Measurements from ENCODE around the gene LEKR1. TPM values are rescaled to one million over a fixed set of nuclear protein-coding genes. Genes with fewer than 3 reads are reported as not detected.

LEKR1 gene
- total and polyA plus RNA-seq, 2 of the 13 experiments (the other 11 are each of a cell fraction or from before 2014, with no cell fraction given), result 0.49 to 1.5 TPM

DNA sequence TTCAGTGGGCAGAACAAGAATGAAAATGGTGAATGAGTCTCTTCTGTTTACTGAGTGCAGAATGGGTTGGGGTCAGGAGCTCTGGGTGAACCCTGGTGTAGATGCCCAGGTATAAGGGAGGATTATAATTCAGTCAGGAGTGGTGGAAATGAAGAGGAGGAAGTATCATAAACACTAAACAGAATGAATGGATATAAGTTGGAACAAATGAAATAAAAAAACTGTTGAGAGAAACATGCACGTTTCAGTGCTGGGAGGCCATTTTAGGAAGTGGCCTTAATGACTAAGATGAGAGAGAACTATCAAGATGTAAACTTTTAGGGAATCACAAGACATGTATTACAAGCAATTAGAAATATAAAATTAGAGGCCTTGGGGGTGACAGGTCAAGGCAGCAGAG, 32.8 kb upstream of the LEKR1 start (continued):
- TF ChIP-seq, protein P1, sequence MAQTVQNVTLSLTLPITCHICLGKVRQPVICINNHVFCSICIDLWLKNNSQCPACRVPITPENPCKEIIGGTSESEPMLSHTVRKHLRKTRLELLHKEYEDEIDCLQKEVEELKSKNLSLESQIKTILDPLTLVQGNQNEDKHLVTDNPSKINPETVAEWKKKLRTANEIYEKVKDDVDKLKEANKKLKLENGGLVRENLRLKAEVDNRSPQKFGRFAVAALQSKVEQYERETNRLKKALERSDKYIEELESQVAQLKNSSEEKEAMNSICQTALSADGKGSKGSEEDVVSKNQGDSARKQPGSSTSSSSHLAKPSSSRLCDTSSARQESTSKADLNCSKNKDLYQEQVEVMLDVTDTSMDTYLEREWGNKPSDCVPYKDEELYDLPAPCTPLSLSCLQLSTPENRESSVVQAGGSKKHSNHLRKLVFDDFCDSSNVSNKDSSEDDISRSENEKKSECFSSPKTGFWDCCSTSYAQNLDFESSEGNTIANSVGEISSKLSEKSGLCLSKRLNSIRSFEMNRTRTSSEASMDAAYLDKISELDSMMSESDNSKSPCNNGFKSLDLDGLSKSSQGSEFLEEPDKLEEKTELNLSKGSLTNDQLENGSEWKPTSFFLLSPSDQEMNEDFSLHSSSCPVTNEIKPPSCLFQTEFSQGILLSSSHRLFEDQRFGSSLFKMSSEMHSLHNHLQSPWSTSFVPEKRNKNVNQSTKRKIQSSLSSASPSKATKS (CRISPR knock-in tag; IDR thresholded peaks at IDR 0.05), result no peak
- TF ChIP-seq MAFF (IDR thresholded peaks at IDR 0.05; ENCODE audit: low read depth, low read length), result no peak
- TF ChIP-seq SAP130 (CRISPR knock-in tag; IDR thresholded peaks at IDR 0.05; ENCODE audit: low read depth), result no peak

DNA sequence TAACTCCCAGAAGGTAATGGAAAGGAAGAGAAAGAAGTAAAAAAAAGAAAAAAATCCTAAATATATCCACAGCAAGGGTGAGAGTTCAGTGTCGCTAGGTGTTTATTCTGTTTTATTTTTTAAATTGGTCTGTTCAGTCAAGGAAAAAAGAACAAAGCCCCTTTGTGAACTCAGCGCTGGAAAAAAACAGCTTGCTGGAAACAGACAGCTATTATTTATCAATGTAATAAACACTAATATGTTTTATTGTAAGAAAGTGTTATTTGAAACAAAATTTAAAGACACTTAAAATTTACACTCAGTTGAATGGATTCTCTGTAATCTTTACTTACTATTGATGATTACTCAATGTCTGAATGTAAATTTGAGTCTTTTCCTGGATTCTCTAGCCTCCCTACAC, 32.3 kb upstream of the LEKR1 start:
- CTCF ChIA-PET (ENCODE audit: low intra/inter-chr PET ratio, low total read pairs), result no interaction called here

DNA sequence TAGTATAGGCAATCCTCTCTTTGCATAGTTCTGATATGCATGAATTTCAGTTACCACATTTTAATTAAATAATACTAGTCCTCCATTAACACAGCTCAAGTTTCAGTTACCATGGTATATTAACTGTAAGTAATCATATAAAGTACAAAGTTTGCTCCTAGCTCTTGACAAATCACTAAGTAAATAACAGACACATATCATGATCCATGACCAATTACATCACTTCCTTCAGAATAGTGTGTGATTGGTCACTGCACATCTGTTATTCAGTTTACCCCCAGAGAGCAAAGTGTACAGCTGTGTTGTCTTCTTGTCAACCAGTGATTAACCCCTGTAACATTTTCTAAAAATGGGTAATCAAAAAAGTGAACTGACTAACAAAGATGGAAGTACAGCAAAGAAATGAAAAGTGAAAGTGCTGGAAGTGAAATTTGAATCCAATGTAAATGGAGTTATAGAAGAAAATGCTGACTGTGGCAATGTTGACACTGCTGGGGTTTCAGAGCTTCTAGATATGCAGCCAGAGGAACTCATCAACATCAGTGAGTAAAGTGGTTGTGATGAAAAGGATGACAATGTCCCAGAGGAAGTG, 30.2 kb upstream of the LEKR1 start:
- H3K9me3 ChIP-seq (ENCODE audit: low read length), result peaks cover 17% of the 10 kb centered on the region
- ChIA-PET POLR2A (interaction anchor here (0.9 to 1.1 kb wide), 2 partner anchors 293 to 379 kb away, joined by 3 read pairs; no protein-coding TSS in a partner anchor), CTCF (ENCODE audit: low intra/inter-chr PET ratio, low total read pairs) (no interaction called here)
- H3K27me3 ChIP-seq (ENCODE audit: control insufficient read depth in 1 of 2, insufficient read depth in 2 of 2, low read length in 2 of 2), result no peaks in the 10 kb centered on the region; a peak in 1 of 5 replicates
- H3K4me2 ChIP-seq (ENCODE audit: low read depth, low read length), result peak overlapping the region; percentile 46
- H3K79me2 ChIP-seq (ENCODE audit: insufficient read depth, low read length), result no peaks in the 10 kb centered on the region
- H3K36me3 ChIP-seq (replicated peaks in 1 of 2; ENCODE audit: control insufficient read depth in 1 of 2, insufficient read depth in 2 of 2, low read length in 2 of 2), result no peaks in the 10 kb centered on the region
- H4K20me1 ChIP-seq (ENCODE audit: insufficient read depth, low read length), result no peaks in the 10 kb centered on the region
- H3K4me3 ChIP-seq (replicated peaks in 1 of 3; ENCODE audit: insufficient read depth in 1 of 3, low read depth in 2 of 3, low read length in 3 of 3), result peak overlapping the region in 1 of 3 experiments; percentile 9; a peak in 1 of 6 replicates
- DNase-seq (ENCODE audit: low spot score), result peak; percentile 73
- no TSS peak for BruUV-seq (replicated peaks)
- intact Hi-C loops (cut with micrococcal nuclease; ENCODE audit: unreplicated experiment), result no loop called here
- H2AFZ ChIP-seq (ENCODE audit: low read length), result no peak overlapping the region
- H3K27ac ChIP-seq (ENCODE audit: extremely low read length, insufficient read depth, low read length), result peak overlapping the region; percentile 39
- peak; percentile 23 for FAIRE-seq
- no peak overlapping the region for H3K9ac ChIP-seq (ENCODE audit: insufficient read depth, low read depth, low read length)
- in situ Hi-C loops (cut with HindIII; ENCODE audit: extremely low pct_ligation_motif_present, low pct_unique_long_range_greater_than_20kb), result no loop called here
- peaks cover 51% of the 10 kb centered on the region for H3K4me1 ChIP-seq (ENCODE audit: insufficient read depth, low read length)
- ATAC-seq, result peak; percentile 86
- TF ChIP-seq MIXL1 (CRISPR knock-in tag; IDR thresholded peaks at IDR 0.05), result peak; percentile 78; the same call in 1 of the 2 replicates
- no peak for TF ChIP-seq ZNF674 (CRISPR knock-in tag; IDR thresholded peaks at IDR 0.05; ENCODE audit: low read depth)
- TF ChIP-seq TBL1XR1 (IDR thresholded peaks at IDR 0.05; ENCODE audit: borderline replicate concordance, low read length, partially characterized antibody), result no peak
- peak; percentile 50; the same call in 1 of the 2 replicates for TF ChIP-seq NFYB (CRISPR knock-in tag; IDR thresholded peaks at IDR 0.05)
- TF ChIP-seq FIP1L1 (IDR thresholded peaks at IDR 0.05; ENCODE audit: borderline replicate concordance, insufficient read depth, low read depth, low read length), result no peak
- TF ChIP-seq FOXJ3 (CRISPR knock-in tag; IDR thresholded peaks at IDR 0.05; ENCODE audit: borderline replicate concordance), result no peak
- TF ChIP-seq MED8 (CRISPR knock-in tag; IDR thresholded peaks at IDR 0.05; ENCODE audit: insufficient replicate concordance), result no peak
- no peak for TF ChIP-seq DPF2 (CRISPR knock-in tag; IDR thresholded peaks at IDR 0.05; ENCODE audit: borderline replicate concordance, low read depth)
- TF ChIP-seq SOX6 (IDR thresholded peaks at IDR 0.05), result no peak
- TF ChIP-seq SOX6 (CRISPR knock-in tag; IDR thresholded peaks at IDR 0.05), result peak; percentile 21; the same call in 1 of the 2 replicates
- TF ChIP-seq NCOA2 (CRISPR knock-in tag; IDR thresholded peaks at IDR 0.05), result 0 out of 2 replicates have a peak, but pooled peaks have one; percentile 21

More for the DNA sequence above, 32.3 kb upstream of the LEKR1 start:
- 35% methylated on average over 2 of the region's 2 CpGs for WGBS (ENCODE audit: low lambda C conversion rate)
- no peak overlapping the region for H3K9ac ChIP-seq (ENCODE audit: insufficient read depth, low read depth, low read length)
- H2AFZ ChIP-seq (ENCODE audit: low read length), result peak overlapping the region; percentile 54
- ATAC-seq, result no peak
- in situ Hi-C loops (cut with HindIII; ENCODE audit: extremely low pct_ligation_motif_present, low pct_unique_long_range_greater_than_20kb), result no loop called here
- H3K27ac ChIP-seq (ENCODE audit: extremely low read length, insufficient read depth, low read length), result no peak overlapping the region
- H3K79me2 ChIP-seq (ENCODE audit: insufficient read depth, low read length), result no peaks in the 10 kb centered on the region
- no peaks in the 10 kb centered on the region for H4K20me1 ChIP-seq (ENCODE audit: insufficient read depth, low read length)
- POLR2A ChIA-PET, result no interaction called here
- no peak for DNase-seq (ENCODE audit: low spot score)
- H3K27me3 ChIP-seq (ENCODE audit: control insufficient read depth in 1 of 2, insufficient read depth in 2 of 2, low read length in 2 of 2), result no peaks in the 10 kb centered on the region; a peak in 1 of 5 replicates
- intact Hi-C loops (cut with micrococcal nuclease; ENCODE audit: unreplicated experiment), result no loop called here
- no peak overlapping the region for H3K4me3 ChIP-seq (replicated peaks in 1 of 3; ENCODE audit: insufficient read depth in 1 of 3, low read depth in 2 of 3, low read length in 3 of 3)
- no peak for TF ChIP-seq SAP130 (CRISPR knock-in tag; IDR thresholded peaks at IDR 0.05; ENCODE audit: low read depth)
- H3K4me1 ChIP-seq (ENCODE audit: insufficient read depth, low read length), result peaks cover 51% of the 10 kb centered on the region
- H3K4me2 ChIP-seq (ENCODE audit: low read depth, low read length), result peak overlapping the region; percentile 29
- H3K36me3 ChIP-seq (replicated peaks in 1 of 2; ENCODE audit: control insufficient read depth in 1 of 2, insufficient read depth in 2 of 2, low read length in 2 of 2), result no peaks in the 10 kb centered on the region
- no peak for FAIRE-seq
- H3K9me3 ChIP-seq (ENCODE audit: low read length), result no peaks in the 10 kb centered on the region
- no TSS peak for BruUV-seq (replicated peaks)
